GM12874 (cell line): ENCODE results near the gene ISM1.

Experiments
- TF ChIP-seq, protein P1 (sequence below): IDR thresholded peaks from 2 replicates; pipeline ENCODE4 v1.5.1; 2011; ENCODE audit warnings: low read depth, mild to moderate bottlenecking, control low read depth, low read length, moderate library complexity; ENCODE audit not compliant: insufficient read depth

Gene ISM1

DNA sequence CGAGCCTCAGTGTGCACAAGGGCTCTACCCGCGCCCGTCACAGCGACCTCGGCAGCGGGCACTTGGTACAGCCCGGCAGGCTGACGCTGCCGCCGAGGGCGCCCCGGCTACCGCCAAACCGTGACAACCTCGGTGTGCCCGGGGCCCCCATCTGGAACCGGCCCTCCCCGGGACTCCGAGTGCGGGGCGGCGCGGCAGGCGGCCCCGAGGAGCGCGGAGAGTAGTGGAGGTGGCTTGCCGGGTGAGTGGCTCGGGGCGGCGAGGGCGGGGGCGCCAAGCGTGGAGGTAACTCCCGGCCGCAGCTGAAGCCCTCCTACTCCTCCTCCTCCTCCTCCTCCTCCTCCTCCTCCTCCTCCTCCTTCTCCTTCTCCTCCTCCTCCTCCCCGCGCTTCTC is at the start of gene ISM1:
Gene ISM1, plus strand, starts transcription at position 371 of the 394 bp plus-strand sequence. CDS start 503 bp downstream, outside the sequence.
- TF ChIP-seq, protein P1, sequence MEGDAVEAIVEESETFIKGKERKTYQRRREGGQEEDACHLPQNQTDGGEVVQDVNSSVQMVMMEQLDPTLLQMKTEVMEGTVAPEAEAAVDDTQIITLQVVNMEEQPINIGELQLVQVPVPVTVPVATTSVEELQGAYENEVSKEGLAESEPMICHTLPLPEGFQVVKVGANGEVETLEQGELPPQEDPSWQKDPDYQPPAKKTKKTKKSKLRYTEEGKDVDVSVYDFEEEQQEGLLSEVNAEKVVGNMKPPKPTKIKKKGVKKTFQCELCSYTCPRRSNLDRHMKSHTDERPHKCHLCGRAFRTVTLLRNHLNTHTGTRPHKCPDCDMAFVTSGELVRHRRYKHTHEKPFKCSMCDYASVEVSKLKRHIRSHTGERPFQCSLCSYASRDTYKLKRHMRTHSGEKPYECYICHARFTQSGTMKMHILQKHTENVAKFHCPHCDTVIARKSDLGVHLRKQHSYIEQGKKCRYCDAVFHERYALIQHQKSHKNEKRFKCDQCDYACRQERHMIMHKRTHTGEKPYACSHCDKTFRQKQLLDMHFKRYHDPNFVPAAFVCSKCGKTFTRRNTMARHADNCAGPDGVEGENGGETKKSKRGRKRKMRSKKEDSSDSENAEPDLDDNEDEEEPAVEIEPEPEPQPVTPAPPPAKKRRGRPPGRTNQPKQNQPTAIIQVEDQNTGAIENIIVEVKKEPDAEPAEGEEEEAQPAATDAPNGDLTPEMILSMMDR: no peak

DNA sequence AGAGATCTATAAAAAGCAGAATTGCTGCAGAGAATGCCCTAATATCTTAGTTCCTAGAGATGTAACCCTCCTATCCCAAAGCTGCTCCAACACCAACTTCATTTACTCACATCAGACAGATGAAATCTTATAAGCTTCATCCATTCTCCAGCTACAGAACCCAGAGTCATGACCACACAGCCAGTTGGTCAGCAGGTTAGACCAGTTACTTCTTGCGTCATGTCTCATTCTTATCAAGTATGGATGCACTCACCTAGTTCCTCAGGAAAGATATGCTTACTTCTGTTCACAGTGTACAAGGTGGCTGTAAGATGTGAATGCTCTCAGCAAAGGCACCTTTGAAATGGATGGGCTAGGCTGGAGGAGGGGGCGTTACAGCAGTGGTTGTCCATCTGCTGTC is 47.9 kb upstream of the ISM1 start:
- TF ChIP-seq, protein P1: no peak

DNA sequence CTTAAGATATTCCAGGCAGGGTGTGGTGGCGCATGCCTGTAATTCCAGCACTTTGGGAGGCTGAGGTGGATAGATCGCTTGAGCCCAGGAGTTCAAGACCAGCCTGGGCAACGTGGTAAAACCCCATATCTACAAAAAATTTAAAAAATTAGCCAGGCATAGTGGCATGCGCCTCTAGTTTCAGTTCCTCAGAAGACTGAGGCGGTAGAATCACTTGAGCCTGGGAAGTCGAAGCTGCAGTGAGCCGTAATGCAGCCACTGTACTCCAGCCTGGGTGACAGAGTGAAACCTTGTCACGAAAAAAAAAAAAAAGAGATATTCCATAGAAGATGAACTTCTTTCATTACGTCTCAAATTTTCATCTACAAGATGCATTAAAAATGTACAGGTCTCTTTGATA is 46.7 kb upstream of the ISM1 start:
- TF ChIP-seq, protein P1: no peak

DNA sequence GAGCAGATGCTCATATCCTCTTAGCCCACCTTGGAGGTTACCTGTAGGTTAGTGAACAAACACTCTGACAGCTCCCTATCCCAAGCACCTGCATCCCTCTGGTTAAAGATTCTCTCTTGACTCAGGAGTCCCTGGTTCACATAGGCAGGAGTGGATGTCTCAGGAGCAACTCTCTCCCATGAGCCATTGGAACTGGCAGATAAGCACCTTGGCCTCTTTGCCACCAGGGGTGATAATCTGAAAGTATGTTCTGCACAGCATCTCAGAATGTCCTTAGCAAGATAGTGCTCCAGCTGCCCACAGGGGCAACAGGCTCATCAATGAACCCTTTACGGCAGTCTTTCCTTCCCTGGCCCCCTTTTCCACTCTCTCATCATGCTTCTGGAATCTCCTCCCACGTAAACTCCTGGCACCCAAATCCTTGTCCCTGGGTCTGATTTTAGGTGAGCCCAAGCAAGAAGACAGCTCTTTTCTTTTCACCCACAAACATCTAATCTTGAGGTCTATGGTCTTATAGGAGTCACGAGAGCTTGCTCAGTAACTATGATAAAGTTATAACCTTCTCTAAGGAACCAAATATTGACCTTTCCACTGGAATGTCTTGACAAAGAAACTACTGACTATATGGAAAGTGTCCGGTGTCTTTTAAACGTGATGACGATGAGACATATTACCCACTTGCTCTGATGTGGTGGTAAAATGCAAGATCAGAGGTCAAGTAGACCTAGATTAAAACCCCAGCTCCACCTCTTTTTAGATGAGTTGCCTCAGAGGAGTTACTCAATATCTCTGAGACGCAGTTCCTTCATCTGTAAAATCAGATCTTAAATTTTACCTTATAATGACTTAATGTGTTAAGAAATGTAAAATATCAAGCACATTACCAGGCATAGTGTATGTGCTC is 39.8 kb upstream of the ISM1 start:
- TF ChIP-seq, protein P1: no peak

DNA sequence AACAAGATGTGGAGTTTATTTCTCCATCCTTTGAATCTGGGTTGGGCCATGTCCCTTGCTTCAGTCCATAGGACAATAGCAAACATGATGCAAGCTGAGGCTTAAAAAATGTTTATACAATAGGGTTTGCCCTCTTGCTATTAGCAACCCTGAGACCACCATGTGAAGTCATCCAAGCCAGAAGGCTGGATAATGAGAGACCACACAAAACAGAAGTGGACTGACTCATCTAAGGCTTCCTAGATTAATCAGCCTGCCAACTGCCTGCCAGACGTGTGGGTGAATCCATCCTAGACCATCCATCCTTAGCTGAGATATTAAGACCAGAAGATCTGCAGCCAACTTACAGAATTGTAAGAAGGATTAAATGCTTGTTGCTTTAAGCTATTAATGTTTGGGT is 38.1 kb upstream of the ISM1 start:
- TF ChIP-seq, protein P1: no peak

DNA sequence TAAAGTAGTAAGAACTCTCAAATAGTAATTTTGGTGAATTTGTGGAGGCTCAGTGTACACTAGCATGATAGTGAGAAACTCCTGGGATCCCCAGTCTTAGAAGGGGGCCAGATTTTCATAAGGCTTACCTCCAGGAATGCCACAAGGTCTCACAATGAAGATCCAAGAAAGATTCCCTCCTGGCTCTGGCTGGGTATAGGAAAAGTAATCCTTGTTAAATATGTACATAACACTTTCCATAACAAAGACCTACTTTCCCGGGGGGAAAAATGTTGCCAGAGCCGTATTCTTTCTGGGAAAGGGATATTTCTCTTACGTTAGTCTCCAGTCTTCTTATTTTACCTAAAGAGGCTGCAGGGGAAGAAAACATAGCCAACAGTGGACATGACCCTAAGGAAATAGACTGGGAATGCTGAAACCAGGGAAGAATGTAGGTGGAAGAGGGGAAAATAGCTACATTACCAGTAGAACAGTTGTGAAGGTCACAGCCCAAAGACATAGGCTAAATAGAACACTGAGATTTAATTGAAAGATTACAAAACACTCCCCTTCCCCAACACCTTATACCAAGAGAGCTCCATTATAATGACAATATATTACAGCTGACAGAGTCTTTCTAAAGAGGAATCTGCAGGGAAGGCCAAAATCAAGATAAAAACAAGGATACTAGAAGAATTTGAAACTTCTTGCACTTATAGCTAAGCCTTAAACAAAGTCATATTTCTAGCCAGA is 34.9 kb upstream of the ISM1 start:
- TF ChIP-seq, protein P1: no peak

DNA sequence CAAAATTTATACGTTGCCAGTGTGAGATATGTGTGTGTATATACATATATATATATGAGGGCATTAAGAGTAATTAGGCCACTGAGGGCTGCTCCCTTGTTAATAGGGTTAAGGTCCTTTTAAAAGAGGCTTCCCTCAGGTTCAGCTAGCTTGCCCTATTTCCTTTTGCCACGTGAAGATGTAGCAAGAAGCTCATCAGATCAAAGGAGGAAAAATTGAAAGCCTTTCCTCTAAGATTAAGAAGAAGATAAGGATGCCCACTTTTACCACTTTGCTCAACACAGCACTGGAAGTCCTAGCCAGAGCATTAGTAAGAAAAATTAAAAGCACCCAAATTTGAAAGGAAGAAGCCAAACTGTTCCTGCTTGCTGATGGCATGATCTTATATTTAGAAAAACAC is 33.2 kb upstream of the ISM1 start:
- TF ChIP-seq, protein P1: no peak
